GM12892 (cell line): ENCODE results near the gene RANBP10.
A peak's percentile ranks its signal among the peaks of the same experiment; 100 is the strongest.

Experiments
- POLR2A ChIP-seq: IDR thresholded peaks from 2 replicates; pipeline ENCODE4 v1.6.1; 2011; ENCODE audit warnings: low read depth, low read length, control low read depth
- POLR2AphosphoS5 ChIP-seq: IDR thresholded peaks from 2 replicates; pipeline ENCODE4 v1.6.1; 2011; ENCODE audit warnings: low read depth, low read length, control low read depth
- TAF1 ChIP-seq: IDR thresholded peaks from 2 replicates; pipeline ENCODE4 v1.6.1; 2011; ENCODE audit warnings: low read depth, mild to moderate bottlenecking, control low read depth, low read length, borderline replicate concordance

DNA sequence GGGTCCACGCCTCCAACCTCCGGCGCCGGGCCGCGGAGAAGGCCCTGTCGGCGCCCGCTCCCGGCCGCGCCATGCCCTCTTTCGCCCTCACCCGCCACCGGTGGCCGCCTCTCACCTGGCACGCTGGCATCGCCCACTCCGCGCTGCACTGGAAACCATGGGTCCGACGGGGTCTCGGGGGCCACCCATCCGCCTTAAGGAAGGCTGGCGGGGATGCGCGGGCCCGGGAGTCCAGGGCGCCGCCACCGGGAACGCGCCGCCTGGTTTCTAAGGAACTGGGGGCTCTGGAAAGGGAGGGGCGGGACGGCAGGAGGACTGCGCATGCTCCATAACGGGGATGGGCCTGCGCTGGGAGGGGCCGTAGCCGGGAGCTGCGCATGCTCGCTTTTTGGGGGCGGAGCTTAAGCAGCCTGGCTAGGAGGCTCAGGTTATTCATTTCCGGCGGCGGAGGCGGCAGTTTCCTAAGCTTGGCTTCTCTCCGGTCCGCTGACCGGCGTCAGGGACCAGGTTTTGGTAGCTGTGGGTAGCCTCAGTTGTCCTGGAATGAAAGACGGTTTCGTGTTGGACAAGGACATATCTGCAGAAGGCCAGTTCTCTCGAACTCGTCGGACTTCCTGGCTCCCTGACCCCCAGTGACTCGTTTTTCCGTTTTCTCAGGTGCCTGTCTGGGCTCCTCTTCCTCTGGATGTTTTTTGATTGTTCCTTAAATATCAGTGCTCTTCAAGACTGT lies 87.1 kb downstream of the RANBP10 start, which contains the start of gene GFOD2:
- TF ChIP-seq POLR2AphosphoS5 = peak; percentile 94
- peak; percentile 93 for TF ChIP-seq POLR2A
- TF ChIP-seq TAF1 = peak; percentile 78; the same call in 1 of the 2 replicates
